Activated CD4-positive, alpha-beta T cell treated with anti-CD3 and anti-CD28 coated beads, Interleukin-2, amount 10 ng/mL, durations not matched to agents 7 days and 5 days (primary cell): Measurements from ENCODE around the gene APCS. TPM values are rescaled to one million over a fixed set of nuclear protein-coding genes. Genes with fewer than 3 reads are reported as not detected.

Experiments
- CTCF ChIA-PET: fragments of 350-600 bp; sonication (Branson Sonifier 250); formaldehyde crosslinking; loops from one replicate; lab custom pipeline; 2021; ENCODE audit warnings: antibody characterized with exemption; lab: Charles Lee
- POLR2A ChIA-PET: fragments of 350-600 bp; sonication (Branson Sonifier 250); formaldehyde crosslinking; loops from one replicate; lab custom pipeline; 2021; ENCODE audit warnings: antibody characterized with exemption; lab: Charles Lee
- DNase-seq: peaks from one replicate; pipeline ENCODE4 v3.0.0-alpha.2; 2020
- H3K27ac Mint-ChIP-seq: one replicate; pipeline ENCODE4 v1.8.0; 2021; ENCODE audit warnings: mild to moderate bottlenecking, moderate library complexity, mixed read lengths
- H3K27me3 Mint-ChIP-seq: one replicate; pipeline ENCODE4 v1.8.0; 2021; ENCODE audit warnings: mixed read lengths
- H3K36me3 Mint-ChIP-seq: one replicate; pipeline ENCODE4 v1.8.0; 2021; ENCODE audit warnings: low read depth, mixed read lengths
- H3K4me1 Mint-ChIP-seq: one replicate; pipeline ENCODE4 v1.8.0; 2021; ENCODE audit warnings: mixed read lengths
- H3K4me3 Mint-ChIP-seq: one replicate; pipeline ENCODE4 v1.8.0; 2021; ENCODE audit warnings: mild to moderate bottlenecking, moderate library complexity, mixed read lengths
- H3K9me3 Mint-ChIP-seq: one replicate; pipeline ENCODE4 v1.8.0; 2021; ENCODE audit warnings: mixed read lengths
- total RNA-seq, 2 experiments: library from RNA; stranded (reverse); gene quantifications; one replicate each; pipeline ENCODE4 v1.2.3, GENCODE V29; 2021

Gene APCS
- not detected for total RNA-seq

- H3K27me3 Mint-ChIP-seq, result peaks cover 7% of the 10 kb centered on the region
- ChIA-PET POLR2A (no interaction called here), CTCF (no interaction called here)
- no peaks in the 10 kb centered on the region for H3K9me3 Mint-ChIP-seq
- no peak for DNase-seq
- H3K27ac Mint-ChIP-seq, result no peak within 1 kb of the TSS
- no peaks in the 10 kb centered on the region for H3K36me3 Mint-ChIP-seq
- no peak within 1 kb of the TSS for H3K4me3 Mint-ChIP-seq
- no peaks in the 10 kb centered on the region for H3K4me1 Mint-ChIP-seq
Observed at GRCh38 chr1:159587461-159587951, at the start of gene APCS. Gene APCS (plus strand): TSS chr1:159587826. CDS start chr1:159587922, 96 bp downstream.

- peaks cover 2% of the 10 kb centered on the region for H3K27me3 Mint-ChIP-seq
- H3K36me3 Mint-ChIP-seq, result no peaks in the 10 kb centered on the region
- DNase-seq, result no peak
- no peak overlapping the region for H3K4me3 Mint-ChIP-seq
- POLR2A ChIA-PET, result no interaction called here
- H3K9me3 Mint-ChIP-seq, result no peaks in the 10 kb centered on the region
- no peaks in the 10 kb centered on the region for H3K4me1 Mint-ChIP-seq
- no peak overlapping the region for H3K27ac Mint-ChIP-seq
- CTCF ChIA-PET, result no interaction called here
Observed at GRCh38 chr1:159548126-159548525, 39.5 kb upstream of the APCS start.

GRCh38 chr1:159554261-159554660 is 33.4 kb upstream of the APCS start:
- no peaks in the 10 kb centered on the region for H3K36me3 Mint-ChIP-seq
- no peak for DNase-seq
- no peaks in the 10 kb centered on the region for H3K9me3 Mint-ChIP-seq
- H3K4me1 Mint-ChIP-seq, result no peaks in the 10 kb centered on the region
- ChIA-PET POLR2A (no interaction called here), CTCF (no interaction called here)
- H3K27ac Mint-ChIP-seq, result no peak overlapping the region
- no peak overlapping the region for H3K4me3 Mint-ChIP-seq
- H3K27me3 Mint-ChIP-seq, result no peaks in the 10 kb centered on the region

DNA sequence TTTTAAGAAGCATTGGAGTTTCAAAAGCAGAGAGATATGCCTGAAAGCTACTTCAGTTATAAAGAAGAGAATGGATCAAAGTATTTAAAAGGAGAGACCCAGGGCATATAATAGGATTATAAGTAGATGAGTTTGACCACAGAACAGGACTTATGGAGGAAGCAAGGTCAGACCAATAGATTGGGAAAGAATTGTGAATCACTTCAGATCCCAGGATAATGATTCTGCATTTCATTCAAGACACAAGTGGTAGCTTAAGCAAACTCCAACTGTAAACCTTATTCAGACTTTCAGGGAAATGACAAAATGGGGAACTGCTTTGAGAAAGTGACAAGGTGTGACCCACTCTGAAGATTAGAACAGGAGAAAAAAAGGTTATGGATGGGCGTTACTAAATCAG is 32.9 kb upstream of the APCS start:
- Mint-ChIP-seq H3K27me3 (no peaks in the 10 kb centered on the region), H3K4me1 (no peaks in the 10 kb centered on the region), H3K4me3 (no peak overlapping the region), H3K9me3 (no peaks in the 10 kb centered on the region), H3K36me3 (no peaks in the 10 kb centered on the region), H3K27ac (no peak overlapping the region)
- no peak for DNase-seq
- CTCF ChIA-PET, result no interaction called here
- POLR2A ChIA-PET, result no interaction called here

DNA sequence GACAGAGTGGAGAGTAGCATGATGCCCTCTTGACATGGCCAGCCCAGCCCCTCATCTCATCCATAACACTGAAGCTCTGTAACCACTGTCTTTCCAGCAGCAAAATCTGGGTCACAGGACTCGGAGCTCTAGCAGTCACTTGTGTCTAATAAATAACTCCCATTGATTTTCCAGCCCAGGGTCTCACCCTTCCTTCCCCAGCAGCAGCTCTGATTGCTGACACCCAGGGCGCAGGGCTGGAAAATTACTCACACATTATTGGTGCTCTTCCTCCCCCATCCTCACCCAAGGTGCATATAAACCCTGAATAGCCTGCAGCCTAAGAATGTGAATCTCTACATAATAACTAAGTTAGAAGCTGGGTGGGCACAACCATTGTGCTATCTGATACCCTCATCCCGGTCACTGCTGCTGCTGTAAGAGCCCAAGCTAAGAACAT is 30.7 kb upstream of the APCS start:
- no peaks in the 10 kb centered on the region for H3K27me3 Mint-ChIP-seq
- DNase-seq, result no peak
- no peak overlapping the region for H3K27ac Mint-ChIP-seq
- no peaks in the 10 kb centered on the region for H3K4me1 Mint-ChIP-seq
- H3K9me3 Mint-ChIP-seq, result no peaks in the 10 kb centered on the region
- ChIA-PET POLR2A (no interaction called here), CTCF (no interaction called here)
- no peak overlapping the region for H3K4me3 Mint-ChIP-seq
- H3K36me3 Mint-ChIP-seq, result no peaks in the 10 kb centered on the region

- no peak for DNase-seq
- Mint-ChIP-seq H3K9me3 (no peaks in the 10 kb centered on the region), H3K27ac (no peak overlapping the region), H3K36me3 (no peaks in the 10 kb centered on the region), H3K27me3 (no peaks in the 10 kb centered on the region), H3K4me3 (no peak overlapping the region), H3K4me1 (no peaks in the 10 kb centered on the region)
- ChIA-PET POLR2A (no interaction called here), CTCF (no interaction called here)
Observed at GRCh38 chr1:159560599-159560998, 27.0 kb upstream of the APCS start.

DNA sequence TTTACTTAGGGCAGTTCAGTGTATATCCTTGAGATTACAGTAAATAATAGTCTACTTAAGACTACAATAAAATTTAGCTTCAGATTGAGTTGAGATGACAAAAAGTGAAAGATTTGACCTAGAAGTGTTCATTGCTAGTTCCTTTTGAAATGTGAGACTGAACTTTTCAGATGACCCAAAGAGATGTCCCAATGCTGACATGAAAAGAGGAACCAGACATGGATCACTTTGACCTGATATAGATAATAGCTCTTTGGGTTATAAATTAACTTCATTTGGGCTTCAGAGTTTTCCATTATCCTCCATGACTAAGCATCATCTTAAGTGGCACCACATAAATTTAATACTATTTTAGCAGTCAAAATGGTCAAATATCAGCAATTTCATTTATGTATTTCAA is 26.1 kb upstream of the APCS start:
- H3K4me1 Mint-ChIP-seq, result no peaks in the 10 kb centered on the region

GRCh38 chr1:159562680-159563079 is 24.9 kb upstream of the APCS start:
- Mint-ChIP-seq H3K4me3 (no peak overlapping the region), H3K27me3 (no peaks in the 10 kb centered on the region), H3K36me3 (no peaks in the 10 kb centered on the region), H3K27ac (no peak overlapping the region), H3K9me3 (no peaks in the 10 kb centered on the region), H3K4me1 (no peaks in the 10 kb centered on the region)
- POLR2A ChIA-PET, result no interaction called here
- DNase-seq, result no peak
- CTCF ChIA-PET, result no interaction called here

More for the DNA sequence above, 26.1 kb upstream of the APCS start:
- Mint-ChIP-seq H3K4me3 (no peak overlapping the region), H3K9me3 (no peaks in the 10 kb centered on the region), H3K27ac (no peak overlapping the region), H3K36me3 (no peaks in the 10 kb centered on the region), H3K27me3 (no peaks in the 10 kb centered on the region)
- CTCF ChIA-PET, result no interaction called here
- DNase-seq, result no peak
- POLR2A ChIA-PET, result no interaction called here

DNA sequence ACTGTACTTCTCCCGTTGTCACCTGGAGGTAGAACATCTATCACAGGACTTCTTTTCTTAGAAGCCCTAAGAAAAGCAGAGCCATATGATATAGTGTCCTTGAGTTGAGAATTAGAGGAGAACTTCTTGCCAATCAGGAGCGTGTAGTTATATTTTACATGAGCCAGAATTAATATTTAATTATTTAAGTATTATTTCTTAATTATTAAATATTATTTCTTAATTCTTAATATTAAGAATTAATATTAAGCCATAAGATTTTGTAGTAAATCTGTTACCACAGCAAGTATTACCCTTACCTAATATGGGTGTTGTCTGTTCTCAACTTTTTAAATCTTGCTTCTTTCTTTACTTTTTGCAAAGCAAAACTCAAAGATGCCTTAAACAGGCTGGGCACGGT is 10.2 kb upstream of the APCS start:
- POLR2A ChIA-PET, result no interaction called here
- peaks cover 6% of the 10 kb centered on the region for H3K9me3 Mint-ChIP-seq
- no peaks in the 10 kb centered on the region for H3K4me1 Mint-ChIP-seq
- H3K36me3 Mint-ChIP-seq, result no peaks in the 10 kb centered on the region
- H3K4me3 Mint-ChIP-seq, result no peak overlapping the region
- no peak for DNase-seq
- H3K27ac Mint-ChIP-seq, result no peak overlapping the region
- CTCF ChIA-PET, result no interaction called here
- peaks cover 2% of the 10 kb centered on the region for H3K27me3 Mint-ChIP-seq

DNA sequence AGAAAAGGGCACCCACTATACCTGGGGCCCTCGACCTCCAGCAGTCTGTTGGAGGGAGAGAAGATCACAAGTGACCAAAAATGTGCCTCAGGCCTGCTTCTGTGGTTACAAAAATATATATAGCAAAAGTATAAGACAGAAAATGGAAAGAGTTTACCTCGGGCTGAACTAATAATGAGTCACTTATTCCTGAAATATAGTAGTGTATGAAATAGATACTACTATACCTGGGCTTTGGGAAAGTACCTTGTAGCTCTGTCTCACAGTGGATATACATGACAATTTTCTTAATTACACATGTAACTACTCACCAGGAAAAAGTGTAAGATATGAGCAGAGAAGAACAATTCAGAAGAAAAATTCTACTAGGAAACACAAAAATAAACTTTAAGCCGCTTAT is 7.3 kb upstream of the APCS start:
- H3K36me3 Mint-ChIP-seq, result no peaks in the 10 kb centered on the region
- H3K4me3 Mint-ChIP-seq, result no peak overlapping the region
- ChIA-PET CTCF (no interaction called here), POLR2A (no interaction called here)
- H3K4me1 Mint-ChIP-seq, result no peaks in the 10 kb centered on the region
- H3K27me3 Mint-ChIP-seq, result peaks cover 5% of the 10 kb centered on the region
- no peaks in the 10 kb centered on the region for H3K9me3 Mint-ChIP-seq
- no peak for DNase-seq
- H3K27ac Mint-ChIP-seq, result no peak overlapping the region

DNA sequence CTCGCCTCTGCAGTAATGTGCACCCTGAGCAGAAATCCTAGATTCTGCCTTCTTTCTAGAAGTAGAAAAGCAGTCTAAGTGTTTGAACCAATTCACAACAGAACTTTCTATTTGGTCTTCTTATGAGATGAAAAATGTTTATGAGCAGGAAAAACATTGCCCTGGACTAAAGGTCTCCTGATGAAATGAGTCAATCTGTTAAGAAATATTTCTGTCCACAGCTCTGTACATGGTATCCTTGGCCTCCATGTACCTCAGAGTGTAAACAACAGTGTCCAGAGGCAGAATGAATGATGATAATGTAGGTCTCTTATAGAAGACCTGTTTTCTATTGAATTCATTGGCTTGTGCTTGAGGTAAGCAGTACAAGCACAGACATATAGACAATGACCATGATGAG is 6.2 kb upstream of the APCS start:
- Mint-ChIP-seq H3K27ac (no peak overlapping the region), H3K36me3 (no peaks in the 10 kb centered on the region), H3K27me3 (peaks cover 5% of the 10 kb centered on the region), H3K4me1 (no peaks in the 10 kb centered on the region), H3K4me3 (no peak overlapping the region), H3K9me3 (no peaks in the 10 kb centered on the region)
- ChIA-PET POLR2A (no interaction called here), CTCF (no interaction called here)
- DNase-seq, result no peak

DNA sequence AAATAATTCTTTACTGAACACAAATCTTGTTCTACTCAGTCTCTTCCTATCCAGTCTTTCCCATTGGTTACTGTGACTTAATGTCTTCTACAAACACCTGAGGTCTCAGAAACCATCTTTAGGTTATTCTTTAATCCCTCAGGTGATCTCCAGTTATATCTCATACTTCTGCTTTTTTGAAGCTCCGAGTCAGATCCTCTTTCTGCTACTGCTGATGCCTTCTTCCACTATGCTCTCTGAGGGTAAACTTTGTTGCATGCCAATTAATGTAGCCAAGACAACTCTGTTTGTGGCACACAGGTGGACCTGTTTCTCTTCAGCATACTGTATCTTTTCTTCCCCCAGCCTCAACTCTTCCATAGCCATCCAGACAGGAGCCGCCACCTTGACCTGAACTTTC is 3.1 kb upstream of the APCS start:
- Mint-ChIP-seq H3K4me1 (no peaks in the 10 kb centered on the region), H3K9me3 (no peaks in the 10 kb centered on the region), H3K4me3 (no peak overlapping the region), H3K36me3 (no peaks in the 10 kb centered on the region), H3K27ac (no peak overlapping the region), H3K27me3 (peaks cover 5% of the 10 kb centered on the region)
- ChIA-PET CTCF (no interaction called here), POLR2A (no interaction called here)
- DNase-seq, result no peak

- no peak overlapping the region for H3K27ac Mint-ChIP-seq
- POLR2A ChIA-PET, result no interaction called here
- peaks cover 12% of the 10 kb centered on the region for H3K27me3 Mint-ChIP-seq
- no peaks in the 10 kb centered on the region for H3K9me3 Mint-ChIP-seq
- DNase-seq, result no peak
- no peaks in the 10 kb centered on the region for H3K4me1 Mint-ChIP-seq
- H3K36me3 Mint-ChIP-seq, result no peaks in the 10 kb centered on the region
- H3K4me3 Mint-ChIP-seq, result no peak overlapping the region
- CTCF ChIA-PET, result no interaction called here
Observed at GRCh38 chr1:159591981-159592380, 4.4 kb downstream of the APCS start.

DNA sequence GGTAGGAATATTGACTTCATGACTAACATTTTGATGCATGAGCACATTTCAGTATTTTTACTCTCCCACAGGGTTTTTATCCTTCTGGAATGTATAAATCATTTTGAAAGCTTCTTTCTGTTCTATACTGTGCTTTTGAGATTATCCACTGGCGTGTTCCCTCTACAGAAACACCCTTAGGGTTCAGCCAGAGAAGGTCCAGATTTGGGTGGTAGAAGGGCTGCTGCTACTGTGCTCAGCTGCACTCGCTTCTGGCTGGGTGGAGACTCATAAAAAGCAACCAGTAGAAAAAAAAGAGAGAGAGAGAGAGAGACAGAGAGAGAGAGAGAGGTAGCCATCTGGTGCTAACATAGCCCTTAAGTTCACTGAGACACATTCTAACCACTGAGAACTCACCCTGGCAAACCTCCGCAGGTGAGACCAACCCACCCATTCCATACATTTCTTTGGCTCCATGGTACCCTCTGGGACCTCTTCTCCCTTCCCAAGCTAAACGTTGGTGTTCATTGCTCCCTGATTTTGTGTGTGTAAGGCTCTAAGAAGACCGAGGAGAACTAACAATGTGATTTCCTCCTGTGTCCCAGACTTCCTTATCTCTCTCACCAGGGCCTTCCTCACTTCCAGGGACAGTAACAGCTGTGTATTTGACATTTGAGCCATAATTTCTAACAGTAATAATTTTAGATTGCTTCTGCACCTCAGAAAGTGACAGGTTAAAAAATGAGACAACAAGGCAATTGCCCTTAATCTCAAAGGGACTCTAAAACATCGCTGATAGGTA is 7.2 kb downstream of the APCS start:
- Mint-ChIP-seq H3K4me3 (no peak overlapping the region), H3K9me3 (no peaks in the 10 kb centered on the region), H3K36me3 (no peaks in the 10 kb centered on the region), H3K27ac (no peak overlapping the region), H3K4me1 (no peaks in the 10 kb centered on the region), H3K27me3 (peaks cover 18% of the 10 kb centered on the region)
- CTCF ChIA-PET, result no interaction called here
- no peak for DNase-seq
- POLR2A ChIA-PET, result no interaction called here
